Measurements from ENCODE around the gene TPGS2. TPM values are rescaled to one million over a fixed set of nuclear protein-coding genes. Genes with fewer than 3 reads are reported as not detected.

Gene TPGS2
- total and polyA plus RNA-seq, 5 experiments from 2014 or later = 49.7 to 62.6 (median 55.7) TPM

DNA sequence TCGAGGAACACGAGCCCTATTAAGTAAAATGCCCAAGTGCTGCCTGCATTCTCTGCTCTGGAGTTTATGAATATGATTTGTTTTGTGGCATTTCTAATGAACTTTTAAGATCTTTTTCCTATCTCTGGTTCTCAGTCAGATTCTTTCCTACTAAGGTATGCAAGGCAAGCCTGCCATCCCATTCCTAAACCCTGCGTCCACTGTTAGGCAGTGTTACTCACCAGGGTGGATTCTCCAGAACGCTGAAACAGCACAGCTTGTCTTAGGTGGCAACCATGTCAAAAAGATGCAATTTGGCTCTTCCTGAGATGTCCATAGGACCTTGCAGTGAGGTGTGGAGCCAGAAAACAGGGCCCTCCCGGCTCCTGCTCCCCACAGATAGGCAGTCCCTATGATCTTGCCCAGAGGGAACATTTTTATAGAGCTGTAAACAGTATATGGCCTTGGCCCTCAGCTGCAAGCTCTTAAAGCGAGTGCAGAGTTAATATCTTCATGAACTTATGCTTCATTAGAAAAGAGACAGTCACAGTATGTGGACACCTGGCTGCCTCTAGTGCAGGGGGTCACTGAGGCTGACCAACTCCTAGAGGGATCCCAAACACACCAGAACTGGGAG, 84.4 kb downstream of the TPGS2 start:
- H3K4me3 Mint-ChIP-seq = no peak overlapping the region
- POLR2A ChIA-PET = no interaction called here
- H3K4me1 Mint-ChIP-seq = no peaks in the 10 kb centered on the region
- H3K36me3 Mint-ChIP-seq = peaks cover 0 to 1% (median 0%) of the 10 kb centered on the region in 3 donors
- peaks cover 3 to 34% (median 12%) of the 10 kb centered on the region in 5 donors for H3K27me3 Mint-ChIP-seq
- H3K27ac Mint-ChIP-seq = no peak overlapping the region
- no peak for ATAC-seq
- no peak for DNase-seq
- H3K9me3 Mint-ChIP-seq = no peaks in the 10 kb centered on the region

Other genes with a start within 250 kb of the TPGS2 start
- gene KIAA1328, start 125 bp upstream of the TPGS2 start, total RNA-seq = 10 to 100 TPM; 13.6 to 15.1 TPM
- 10 to 100 TPM in 1 of 3 donors, 1 to 10 TPM in 2; 6.3 to 10.8 (median 8.2) TPM for gene KIAA1328, start 125 bp upstream of the TPGS2 start, polyA plus RNA-seq